ENCODE data around the gene TP63.

DNA sequence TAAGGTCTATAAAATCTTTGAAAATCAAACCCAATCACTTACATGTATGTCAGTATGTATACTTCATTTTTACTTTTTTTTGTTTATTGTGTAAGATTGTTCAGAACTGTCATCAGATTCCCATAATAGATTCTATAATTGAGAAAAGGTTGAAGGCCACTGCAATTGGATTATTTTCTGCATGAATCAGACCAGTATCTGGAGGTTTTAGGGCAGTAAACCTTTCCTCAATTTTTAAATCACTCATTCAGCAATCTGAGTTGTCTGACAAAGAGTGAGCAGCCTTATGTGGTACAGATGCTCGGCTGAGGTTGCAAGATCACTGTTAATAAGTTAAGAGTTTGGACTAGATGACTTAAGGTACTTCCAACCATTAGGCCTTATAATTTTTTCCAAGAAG is 96.0 kb downstream of the TP63 start:
- TF ChIP-seq PPARA (CRISPR knock-in tag; IDR thresholded peaks at IDR 0.05; ENCODE audit: borderline replicate concordance) (no peak), RARB (CRISPR knock-in tag; IDR thresholded peaks at IDR 0.05) (no peak)
- TF ChIP-seq, protein P1, sequence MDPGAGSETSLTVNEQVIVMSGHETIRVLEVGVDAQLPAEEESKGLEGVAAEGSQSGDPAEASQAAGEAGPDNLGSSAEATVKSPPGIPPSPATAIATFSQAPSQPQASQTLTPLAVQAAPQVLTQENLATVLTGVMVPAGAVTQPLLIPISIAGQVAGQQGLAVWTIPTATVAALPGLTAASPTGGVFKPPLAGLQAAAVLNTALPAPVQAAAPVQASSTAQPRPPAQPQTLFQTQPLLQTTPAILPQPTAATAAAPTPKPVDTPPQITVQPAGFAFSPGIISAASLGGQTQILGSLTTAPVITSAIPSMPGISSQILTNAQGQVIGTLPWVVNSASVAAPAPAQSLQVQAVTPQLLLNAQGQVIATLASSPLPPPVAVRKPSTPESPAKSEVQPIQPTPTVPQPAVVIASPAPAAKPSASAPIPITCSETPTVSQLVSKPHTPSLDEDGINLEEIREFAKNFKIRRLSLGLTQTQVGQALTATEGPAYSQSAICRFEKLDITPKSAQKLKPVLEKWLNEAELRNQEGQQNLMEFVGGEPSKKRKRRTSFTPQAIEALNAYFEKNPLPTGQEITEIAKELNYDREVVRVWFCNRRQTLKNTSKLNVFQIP (CRISPR knock-in tag; IDR thresholded peaks at IDR 0.05; ENCODE audit: borderline replicate concordance, low read depth): no peak
- TF ChIP-seq, protein P2, sequence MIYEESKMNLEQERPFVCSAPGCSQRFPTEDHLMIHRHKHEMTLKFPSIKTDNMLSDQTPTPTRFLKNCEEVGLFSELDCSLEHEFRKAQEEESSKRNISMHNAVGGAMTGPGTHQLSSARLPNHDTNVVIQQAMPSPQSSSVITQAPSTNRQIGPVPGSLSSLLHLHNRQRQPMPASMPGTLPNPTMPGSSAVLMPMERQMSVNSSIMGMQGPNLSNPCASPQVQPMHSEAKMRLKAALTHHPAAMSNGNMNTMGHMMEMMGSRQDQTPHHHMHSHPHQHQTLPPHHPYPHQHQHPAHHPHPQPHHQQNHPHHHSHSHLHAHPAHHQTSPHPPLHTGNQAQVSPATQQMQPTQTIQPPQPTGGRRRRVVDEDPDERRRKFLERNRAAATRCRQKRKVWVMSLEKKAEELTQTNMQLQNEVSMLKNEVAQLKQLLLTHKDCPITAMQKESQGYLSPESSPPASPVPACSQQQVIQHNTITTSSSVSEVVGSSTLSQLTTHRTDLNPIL (CRISPR knock-in tag; IDR thresholded peaks at IDR 0.05; ENCODE audit: low read depth): no peak
- TF ChIP-seq, protein P3, sequence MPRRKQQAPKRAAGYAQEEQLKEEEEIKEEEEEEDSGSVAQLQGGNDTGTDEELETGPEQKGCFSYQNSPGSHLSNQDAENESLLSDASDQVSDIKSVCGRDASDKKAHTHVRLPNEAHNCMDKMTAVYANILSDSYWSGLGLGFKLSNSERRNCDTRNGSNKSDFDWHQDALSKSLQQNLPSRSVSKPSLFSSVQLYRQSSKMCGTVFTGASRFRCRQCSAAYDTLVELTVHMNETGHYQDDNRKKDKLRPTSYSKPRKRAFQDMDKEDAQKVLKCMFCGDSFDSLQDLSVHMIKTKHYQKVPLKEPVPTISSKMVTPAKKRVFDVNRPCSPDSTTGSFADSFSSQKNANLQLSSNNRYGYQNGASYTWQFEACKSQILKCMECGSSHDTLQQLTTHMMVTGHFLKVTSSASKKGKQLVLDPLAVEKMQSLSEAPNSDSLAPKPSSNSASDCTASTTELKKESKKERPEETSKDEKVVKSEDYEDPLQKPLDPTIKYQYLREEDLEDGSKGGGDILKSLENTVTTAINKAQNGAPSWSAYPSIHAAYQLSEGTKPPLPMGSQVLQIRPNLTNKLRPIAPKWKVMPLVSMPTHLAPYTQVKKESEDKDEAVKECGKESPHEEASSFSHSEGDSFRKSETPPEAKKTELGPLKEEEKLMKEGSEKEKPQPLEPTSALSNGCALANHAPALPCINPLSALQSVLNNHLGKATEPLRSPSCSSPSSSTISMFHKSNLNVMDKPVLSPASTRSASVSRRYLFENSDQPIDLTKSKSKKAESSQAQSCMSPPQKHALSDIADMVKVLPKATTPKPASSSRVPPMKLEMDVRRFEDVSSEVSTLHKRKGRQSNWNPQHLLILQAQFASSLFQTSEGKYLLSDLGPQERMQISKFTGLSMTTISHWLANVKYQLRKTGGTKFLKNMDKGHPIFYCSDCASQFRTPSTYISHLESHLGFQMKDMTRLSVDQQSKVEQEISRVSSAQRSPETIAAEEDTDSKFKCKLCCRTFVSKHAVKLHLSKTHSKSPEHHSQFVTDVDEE (CRISPR knock-in tag; IDR thresholded peaks at IDR 0.05): no peak

Data from SK-N-SH treated with all-trans-retinoic acid at 6 μM for 48 hours (cell line).